ENCODE measurements around the gene DPM1. TPM values are rescaled to one million over a fixed set of nuclear protein-coding genes. Genes with fewer than 3 reads are reported as not detected.
A peak's percentile ranks its signal among the peaks of the same experiment; 100 is the strongest.

Gene DPM1
- total RNA-seq, 1 experiment from 2014 or later, result 57.8 TPM

DNA sequence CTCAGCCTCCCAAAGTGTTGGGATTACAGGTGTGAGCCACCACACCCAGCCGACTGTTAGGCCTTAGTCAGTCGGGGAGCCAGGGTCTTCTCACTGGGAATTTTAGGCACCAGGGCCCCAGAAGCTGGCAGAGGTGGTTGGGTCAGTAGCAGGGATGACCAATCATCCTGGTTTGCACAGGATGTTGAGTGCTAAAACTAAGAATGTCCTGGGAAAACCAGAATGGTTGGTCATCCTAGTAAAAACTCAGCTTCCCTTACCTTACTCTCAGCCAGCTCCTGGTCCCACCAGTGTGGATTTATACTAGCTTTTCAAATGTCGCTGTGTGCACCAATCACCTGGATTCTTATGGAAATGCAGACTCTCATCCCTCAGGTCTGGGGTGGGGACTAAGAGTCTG, 32.7 kb upstream of the DPM1 start:
- peak overlapping the region; percentile 82 for H3K27ac Mint-ChIP-seq
- ATAC-seq, result peak; percentile 13
- no peak overlapping the region for H3K4me3 Mint-ChIP-seq
- peaks cover 41% of the 10 kb centered on the region for H3K4me1 Mint-ChIP-seq
- peaks cover 5% of the 10 kb centered on the region for H3K9me3 Mint-ChIP-seq
- CTCF ChIA-PET, result interaction anchor here (0.6 to 8.5 kb wide), 16 partner anchors 9 to 1115 kb away, joined by 3 to 246 read pairs (median 6); partner anchors contain the start of gene BCAS4
- DNase-seq (ENCODE audit: low spot score), result no peak
- TF ChIP-seq GTF2I (CRISPR knock-in tag; conservative IDR thresholded peaks at IDR 0.05) (no peak), TP53 (CRISPR knock-in tag; IDR thresholded peaks at IDR 0.05) (no peak), ZNF396 (CRISPR knock-in tag; IDR thresholded peaks at IDR 0.05; ENCODE audit: borderline replicate concordance) (no peak), NR2C2 (CRISPR knock-in tag; IDR thresholded peaks at IDR 0.05) (no peak), NFATC4 (CRISPR knock-in tag; IDR thresholded peaks at IDR 0.05) (no peak), ZBTB21 (CRISPR knock-in tag; IDR thresholded peaks at IDR 0.05; ENCODE audit: borderline replicate concordance) (no peak), SMAD4 (CRISPR knock-in tag; IDR thresholded peaks at IDR 0.05) (no peak), IRF2 (CRISPR knock-in tag; IDR thresholded peaks at IDR 0.05; ENCODE audit: borderline replicate concordance, low read depth) (no peak)
- TF ChIP-seq, protein P1, sequence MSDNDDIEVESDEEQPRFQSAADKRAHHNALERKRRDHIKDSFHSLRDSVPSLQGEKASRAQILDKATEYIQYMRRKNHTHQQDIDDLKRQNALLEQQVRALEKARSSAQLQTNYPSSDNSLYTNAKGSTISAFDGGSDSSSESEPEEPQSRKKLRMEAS (CRISPR knock-in tag; IDR thresholded peaks at IDR 0.05), result no peak
- TF ChIP-seq, protein P2, sequence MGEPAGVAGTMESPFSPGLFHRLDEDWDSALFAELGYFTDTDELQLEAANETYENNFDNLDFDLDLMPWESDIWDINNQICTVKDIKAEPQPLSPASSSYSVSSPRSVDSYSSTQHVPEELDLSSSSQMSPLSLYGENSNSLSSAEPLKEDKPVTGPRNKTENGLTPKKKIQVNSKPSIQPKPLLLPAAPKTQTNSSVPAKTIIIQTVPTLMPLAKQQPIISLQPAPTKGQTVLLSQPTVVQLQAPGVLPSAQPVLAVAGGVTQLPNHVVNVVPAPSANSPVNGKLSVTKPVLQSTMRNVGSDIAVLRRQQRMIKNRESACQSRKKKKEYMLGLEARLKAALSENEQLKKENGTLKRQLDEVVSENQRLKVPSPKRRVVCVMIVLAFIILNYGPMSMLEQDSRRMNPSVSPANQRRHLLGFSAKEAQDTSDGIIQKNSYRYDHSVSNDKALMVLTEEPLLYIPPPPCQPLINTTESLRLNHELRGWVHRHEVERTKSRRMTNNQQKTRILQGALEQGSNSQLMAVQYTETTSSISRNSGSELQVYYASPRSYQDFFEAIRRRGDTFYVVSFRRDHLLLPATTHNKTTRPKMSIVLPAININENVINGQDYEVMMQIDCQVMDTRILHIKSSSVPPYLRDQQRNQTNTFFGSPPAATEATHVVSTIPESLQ (CRISPR knock-in tag; IDR thresholded peaks at IDR 0.05), result no peak
- TF ChIP-seq, protein P3, sequence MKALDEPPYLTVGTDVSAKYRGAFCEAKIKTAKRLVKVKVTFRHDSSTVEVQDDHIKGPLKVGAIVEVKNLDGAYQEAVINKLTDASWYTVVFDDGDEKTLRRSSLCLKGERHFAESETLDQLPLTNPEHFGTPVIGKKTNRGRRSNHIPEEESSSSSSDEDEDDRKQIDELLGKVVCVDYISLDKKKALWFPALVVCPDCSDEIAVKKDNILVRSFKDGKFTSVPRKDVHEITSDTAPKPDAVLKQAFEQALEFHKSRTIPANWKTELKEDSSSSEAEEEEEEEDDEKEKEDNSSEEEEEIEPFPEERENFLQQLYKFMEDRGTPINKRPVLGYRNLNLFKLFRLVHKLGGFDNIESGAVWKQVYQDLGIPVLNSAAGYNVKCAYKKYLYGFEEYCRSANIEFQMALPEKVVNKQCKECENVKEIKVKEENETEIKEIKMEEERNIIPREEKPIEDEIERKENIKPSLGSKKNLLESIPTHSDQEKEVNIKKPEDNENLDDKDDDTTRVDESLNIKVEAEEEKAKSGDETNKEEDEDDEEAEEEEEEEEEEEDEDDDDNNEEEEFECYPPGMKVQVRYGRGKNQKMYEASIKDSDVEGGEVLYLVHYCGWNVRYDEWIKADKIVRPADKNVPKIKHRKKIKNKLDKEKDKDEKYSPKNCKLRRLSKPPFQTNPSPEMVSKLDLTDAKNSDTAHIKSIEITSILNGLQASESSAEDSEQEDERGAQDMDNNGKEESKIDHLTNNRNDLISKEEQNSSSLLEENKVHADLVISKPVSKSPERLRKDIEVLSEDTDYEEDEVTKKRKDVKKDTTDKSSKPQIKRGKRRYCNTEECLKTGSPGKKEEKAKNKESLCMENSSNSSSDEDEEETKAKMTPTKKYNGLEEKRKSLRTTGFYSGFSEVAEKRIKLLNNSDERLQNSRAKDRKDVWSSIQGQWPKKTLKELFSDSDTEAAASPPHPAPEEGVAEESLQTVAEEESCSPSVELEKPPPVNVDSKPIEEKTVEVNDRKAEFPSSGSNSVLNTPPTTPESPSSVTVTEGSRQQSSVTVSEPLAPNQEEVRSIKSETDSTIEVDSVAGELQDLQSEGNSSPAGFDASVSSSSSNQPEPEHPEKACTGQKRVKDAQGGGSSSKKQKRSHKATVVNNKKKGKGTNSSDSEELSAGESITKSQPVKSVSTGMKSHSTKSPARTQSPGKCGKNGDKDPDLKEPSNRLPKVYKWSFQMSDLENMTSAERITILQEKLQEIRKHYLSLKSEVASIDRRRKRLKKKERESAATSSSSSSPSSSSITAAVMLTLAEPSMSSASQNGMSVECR (CRISPR knock-in tag; IDR thresholded peaks at IDR 0.05; ENCODE audit: borderline replicate concordance), result no peak
- H3K36me3 Mint-ChIP-seq, result no peaks in the 10 kb centered on the region
- POLR2A ChIA-PET, result interaction anchor here (0.6 to 1.7 kb wide), 3 partner anchors 101 to 322 kb away, joined by 3 to 4 read pairs (median 3); no protein-coding TSS in a partner anchor
- no peaks in the 10 kb centered on the region; the same call in 1 of the 2 replicates for H3K27me3 Mint-ChIP-seq (ENCODE audit: low read depth)

DNA sequence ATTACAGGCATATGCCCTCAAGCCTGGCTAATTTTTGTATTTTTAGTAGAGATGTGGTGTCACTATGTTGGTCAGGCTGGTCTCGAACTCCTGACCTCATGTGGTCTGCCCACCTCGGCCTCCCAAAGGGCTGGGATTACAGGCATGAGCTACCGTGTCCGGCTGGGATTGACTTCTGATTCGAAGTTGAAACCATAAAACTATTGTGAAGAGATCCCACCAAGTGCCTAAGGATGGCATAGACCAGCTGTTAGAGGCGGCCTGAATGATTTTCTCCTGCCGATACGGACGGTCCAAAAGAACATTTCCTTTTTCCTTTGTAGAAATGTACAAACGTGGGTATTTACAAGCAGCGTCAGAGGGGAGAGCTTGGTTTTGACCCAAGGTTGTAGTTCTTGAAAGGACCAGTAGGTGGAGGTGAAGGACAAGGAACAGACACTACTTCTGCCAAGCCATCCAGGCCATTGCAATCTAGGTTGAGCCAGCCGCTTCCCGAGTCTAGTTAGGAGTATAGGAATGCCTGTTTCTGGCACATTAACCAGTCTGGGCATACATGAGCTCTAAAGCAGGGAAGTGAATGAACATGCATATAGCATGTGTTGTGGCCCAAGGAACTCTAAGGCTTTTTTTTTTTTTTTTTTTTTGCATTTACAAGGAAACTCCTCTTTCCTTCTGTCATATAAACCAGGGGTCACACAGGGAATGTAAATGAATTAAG, 29.3 kb upstream of the DPM1 start:
- TF ChIP-seq, protein P4, sequence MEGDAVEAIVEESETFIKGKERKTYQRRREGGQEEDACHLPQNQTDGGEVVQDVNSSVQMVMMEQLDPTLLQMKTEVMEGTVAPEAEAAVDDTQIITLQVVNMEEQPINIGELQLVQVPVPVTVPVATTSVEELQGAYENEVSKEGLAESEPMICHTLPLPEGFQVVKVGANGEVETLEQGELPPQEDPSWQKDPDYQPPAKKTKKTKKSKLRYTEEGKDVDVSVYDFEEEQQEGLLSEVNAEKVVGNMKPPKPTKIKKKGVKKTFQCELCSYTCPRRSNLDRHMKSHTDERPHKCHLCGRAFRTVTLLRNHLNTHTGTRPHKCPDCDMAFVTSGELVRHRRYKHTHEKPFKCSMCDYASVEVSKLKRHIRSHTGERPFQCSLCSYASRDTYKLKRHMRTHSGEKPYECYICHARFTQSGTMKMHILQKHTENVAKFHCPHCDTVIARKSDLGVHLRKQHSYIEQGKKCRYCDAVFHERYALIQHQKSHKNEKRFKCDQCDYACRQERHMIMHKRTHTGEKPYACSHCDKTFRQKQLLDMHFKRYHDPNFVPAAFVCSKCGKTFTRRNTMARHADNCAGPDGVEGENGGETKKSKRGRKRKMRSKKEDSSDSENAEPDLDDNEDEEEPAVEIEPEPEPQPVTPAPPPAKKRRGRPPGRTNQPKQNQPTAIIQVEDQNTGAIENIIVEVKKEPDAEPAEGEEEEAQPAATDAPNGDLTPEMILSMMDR (IDR thresholded peaks at IDR 0.05), result peak; percentile 83
- TF ChIP-seq GRHL2 (CRISPR knock-in tag; IDR thresholded peaks at IDR 0.05; ENCODE audit: insufficient replicate concordance, severe bottlenecking), result no peak
- peak; percentile 70 for ATAC-seq
- H3K4me1 Mint-ChIP-seq, result peaks cover 38% of the 10 kb centered on the region
- POLR2A ChIA-PET, result interaction anchor here (0.7 to 1.5 kb wide), 5 partner anchors 255 to 607 kb away, joined by 3 to 8 read pairs (median 3); no protein-coding TSS in a partner anchor
- no peaks in the 10 kb centered on the region for H3K9me3 Mint-ChIP-seq
- H3K27ac Mint-ChIP-seq, result 0 out of 2 replicates have a peak overlapping the region, but pooled peaks have one; percentile 26
- DNase-seq (ENCODE audit: low spot score), result peak; percentile 69
- no peaks in the 10 kb centered on the region for H3K36me3 Mint-ChIP-seq
- CTCF ChIA-PET, result interaction anchor here (0.5 to 8.5 kb wide), 109 partner anchors 9 to 713 kb away, joined by 3 to 246 read pairs (median 5); partner anchors contain the start of genes BCAS4, KCNG1, MOCS3 and NFATC2
- no peak overlapping the region; the same call in 1 of the 2 replicates for H3K4me3 Mint-ChIP-seq
- H3K27me3 Mint-ChIP-seq (ENCODE audit: low read depth), result no peaks in the 10 kb centered on the region; the same call in 1 of the 2 replicates

Data from WTC11 (cell line).